ENCODE data around the gene PLOD3. TPM values are rescaled to one million over a fixed set of nuclear protein-coding genes. Genes with fewer than 3 reads are reported as not detected.

The PLOD3 gene
- total and polyA plus RNA-seq, 2 donors (not counting 3 experiments of a cell fraction or from before 2014, with no cell fraction given) = 143 to 170 TPM

- no peaks in the 10 kb centered on the region for H3K4me1 ChIP-seq (ENCODE audit: control insufficient read depth, extremely low read depth, insufficient read depth, low read length)
- H3K9me1 ChIP-seq (replicated peaks; ENCODE audit: control insufficient read depth, extremely low read depth, insufficient read depth, low read length) = no peaks in the 10 kb centered on the region
- H3K36me3 ChIP-seq (ENCODE audit: control insufficient read depth in 2 of 2, extremely low read depth in 1 of 2, insufficient read depth in 2 of 2, low read length in 2 of 2) = peaks cover 2 to 8% of the 10 kb centered on the region in 2 experiments
- no peak overlapping the region for H3K4me3 ChIP-seq (replicated peaks in 1 of 3; ENCODE audit: insufficient read depth in 1 of 3, low read depth in 1 of 3, low read length in 3 of 3)
- H3K27ac ChIP-seq (ENCODE audit: insufficient read depth, low read depth, low read length) = no peak overlapping the region
- intact Hi-C loops (cut with micrococcal nuclease) = no loop called here
- no peaks in the 10 kb centered on the region for H4K20me1 ChIP-seq (replicated peaks; ENCODE audit: control insufficient read depth, extremely low read depth, insufficient read depth, low read length)
- no peak for DNase-seq (ENCODE audit: low read depth, low spot score)
- dilution Hi-C loops (cut with MboI; ENCODE audit: extremely low pct_ligation_motif_present, low sequenced_read_pairs) = no loop called here
- H3K4me2 ChIP-seq (ENCODE audit: insufficient read depth, low read length) = no peak overlapping the region
- no peaks in the 10 kb centered on the region for H3K9me3 ChIP-seq (replicated peaks; ENCODE audit: control insufficient read depth, insufficient read depth, low read length)
- H3K9ac ChIP-seq (replicated peaks; ENCODE audit: extremely low read depth, insufficient read depth, low read length) = no peak overlapping the region
- no TSS peak for BruUV-seq (replicated peaks)
- FAIRE-seq = no peak
- no peak for TF ChIP-seq EZH2 (IDR thresholded peaks at IDR 0.05; ENCODE audit: borderline replicate concordance, low read depth, low read length, severe bottlenecking)
- TF ChIP-seq FOS (IDR thresholded peaks at IDR 0.05; ENCODE audit: borderline replicate concordance, insufficient read depth, low read length) = no peak
- no peak for TF ChIP-seq GATA2 (IDR thresholded peaks at IDR 0.05; ENCODE audit: insufficient read depth, insufficient read length, low read depth, low read length)
- no peak for TF ChIP-seq POLR2A (IDR thresholded peaks at IDR 0.05; ENCODE audit: low read depth, low read length)
- TF ChIP-seq CTCF (IDR thresholded peaks at IDR 0.05; ENCODE audit: extremely low read depth in 1 of 2, insufficient read depth in 1 of 2, low read depth in 1 of 2, low read length in 2 of 2) = no peak
- TF ChIP-seq POLR2AphosphoS5 (IDR thresholded peaks at IDR 0.05; ENCODE audit: insufficient read depth, low read depth, low read length) = no peak
- no peak for TF ChIP-seq MYC (IDR thresholded peaks at IDR 0.05; ENCODE audit: low read depth, low read length)
- TF ChIP-seq MAX (IDR thresholded peaks at IDR 0.05; ENCODE audit: insufficient read depth, insufficient read length) = no peak
- no peak for TF ChIP-seq JUN (IDR thresholded peaks at IDR 0.05; ENCODE audit: borderline replicate concordance, insufficient read depth, insufficient read length, low read depth)
- H2AFZ ChIP-seq (ENCODE audit: low read depth, low read length) = no peak overlapping the region
- no peaks in the 10 kb centered on the region for H3K27me3 ChIP-seq (ENCODE audit: control insufficient read depth in 2 of 2, insufficient read depth in 2 of 2, low read length in 2 of 2)
- CTCF ChIA-PET = interaction anchor here (1.1 to 3.7 kb wide), 5 partner anchors 8 to 82 kb away, joined by 3 to 17 read pairs (median 6); partner anchors contain the start of genes CLDN15 and ZNHIT1
- POLR2A ChIA-PET = interaction anchor here (0.7 kb wide), 1 partner anchor 9 kb away, joined by 4 read pairs; no protein-coding TSS in a partner anchor
- peaks cover 12% of the 10 kb centered on the region for H3K79me2 ChIP-seq (ENCODE audit: control insufficient read depth, insufficient read depth, low read length)
Observed at GRCh38 chr7:101225650-101226049, 8.3 kb upstream of the PLOD3 start.
